K562 (cell line): ENCODE results near the gene TLN1. TPM values are rescaled to one million over a fixed set of nuclear protein-coding genes. Genes with fewer than 3 reads are reported as not detected.
A peak's percentile ranks its signal among the peaks of the same experiment; 100 is the strongest.

ENCODE experiments used
- ARID2 ChIP-seq: fragments of 450-650 bp; IDR thresholded peaks from 2 replicates; pipeline ENCODE4 v1.6.1; 2017; ENCODE audit warnings: antibody characterized with exemption, mild to moderate bottlenecking
- ATF6 ChIP-seq: sonication (generic); formaldehyde crosslinking; IDR thresholded peaks from 2 replicates; pipeline ENCODE4 v1.4.0; 2020; ENCODE audit warnings: mild to moderate bottlenecking, missing genetic modification reagents
- BHLHE40 ChIP-seq: IDR thresholded peaks from 2 replicates; pipeline ENCODE4 v1.6.1; 2011; ENCODE audit warnings: low read length, improper control_type of control experiment
- CBFB ChIP-seq: sonication (generic); formaldehyde crosslinking; IDR thresholded peaks from 2 replicates; pipeline ENCODE4 v1.4.0; 2020; ENCODE audit warnings: mild to moderate bottlenecking, missing genetic modification reagents
- DNMT1 ChIP-seq: fragments of 450-650 bp; IDR thresholded peaks from 2 replicates; pipeline ENCODE4 v1.6.1; 2016; ENCODE audit warnings: antibody characterized with exemption, mild to moderate bottlenecking
- ELF1 ChIP-seq: fragments of 200-800 bp; sonication (Bioruptor generic); IDR thresholded peaks from 2 replicates; pipeline ENCODE4 v1.6.1; 2016; ENCODE audit warnings: missing genetic modification characterization, missing compliant biosample characterization
- ELF4 ChIP-seq: fragments of 450-650 bp; formaldehyde crosslinking; IDR thresholded peaks from 2 replicates; pipeline ENCODE4 v1.4.0; 2022; ENCODE audit warnings: missing genetic modification characterization
- ELK1 ChIP-seq: sonication (generic); formaldehyde crosslinking; IDR thresholded peaks from 2 replicates; pipeline ENCODE4 v1.8.1; 2022; ENCODE audit warnings: missing genetic modification reagents
- ETV1 ChIP-seq: fragments of 450-650 bp; conservative IDR thresholded peaks from 2 replicates; pipeline ENCODE4 v1.6.1; 2016; ENCODE audit warnings: missing genetic modification characterization, control low read depth, low read depth, missing compliant biosample characterization
- HMGN3 ChIP-seq: IDR thresholded peaks from 2 replicates; pipeline ENCODE4 v1.6.1; 2011; ENCODE audit warnings: borderline replicate concordance, low read depth, mild to moderate bottlenecking, mixed read lengths, low read length; ENCODE audit not compliant: insufficient read length; ENCODE audit errors: extremely low read depth
- HNRNPLL ChIP-seq: fragments of 200-400 bp; formaldehyde crosslinking; IDR thresholded peaks from 2 replicates; pipeline ENCODE4 v1.6.1; 2017; ENCODE audit warnings: low read length, low read depth, mild to moderate bottlenecking; ENCODE audit not compliant: poor library complexity, severe bottlenecking
- JUN ChIP-seq, 2 experiments: sonication (generic) in 1 of 2; formaldehyde crosslinking in 1 of 2; IDR thresholded peaks; 2 replicates each; pipeline versions ENCODE4 v1.6.1 to v1.8.0; 2012 to 2022; ENCODE audit warnings: borderline replicate concordance in 2 of 2, mild to moderate bottlenecking in 2 of 2, improper control_type of control experiment in 1 of 2, low read depth in 1 of 2, low read length in 1 of 2, missing genetic modification reagents in 1 of 2
- KLF6 ChIP-seq: fragments of 250-450 bp; sonication (Bioruptor Pico); IDR thresholded peaks from 2 replicates; pipeline ENCODE4 v1.4.0; 2020; ENCODE audit warnings: mild to moderate bottlenecking, moderate library complexity, borderline replicate concordance
- MTA1 ChIP-seq: fragments of 450-650 bp; IDR thresholded peaks from 2 replicates; pipeline ENCODE4 v1.6.1; 2017; ENCODE audit warnings: borderline replicate concordance
- NCOA6 ChIP-seq: fragments of 450-650 bp; IDR thresholded peaks from 2 replicates; pipeline ENCODE4 v1.6.1; 2017; ENCODE audit warnings: mild to moderate bottlenecking
- SLC30A9 ChIP-seq: fragments of 250-450 bp; sonication (Bioruptor Pico); IDR thresholded peaks from 2 replicates; pipeline ENCODE4 v1.8.0; 2022; ENCODE audit warnings: mild to moderate bottlenecking, moderate library complexity
- SMAD4 ChIP-seq: fragments of 250-450 bp; sonication (Bioruptor Pico); conservative IDR thresholded peaks from 2 replicates; pipeline ENCODE4 v1.8.0; 2021; ENCODE audit warnings: inconsistent platforms, mild to moderate bottlenecking, moderate library complexity
- SMC3 ChIP-seq: conservative IDR thresholded peaks from 2 replicates; pipeline ENCODE4 v1.6.1; 2011; ENCODE audit warnings: low read depth, low read length, improper control_type of control experiment; ENCODE audit not compliant: insufficient read depth
- SOX6 ChIP-seq: fragments of 450-650 bp; IDR thresholded peaks from 2 replicates; pipeline ENCODE4 v1.6.1; 2014; ENCODE audit warnings: mild to moderate bottlenecking
- TRIM24 ChIP-seq, 2 experiments: fragments of 450-650 bp; IDR thresholded peaks; 2 replicates each; pipeline ENCODE4 v1.6.1; 2016
- polyA plus RNA-seq, 8 experiments: library from polyadenylated mRNA; depleted of rRNA in 4 of 8; stranded (reverse) in 5 of 8; unstranded in 3 of 8; fragments of >200 nt; fragmentation: Nextera tagmentation in 2 of 8; fragmentation: Illumina TruSeq in 1 of 8; extraction: Ambion mirVana in 2 of 8; extraction: Trizol in 1 of 8; gene quantifications; 2 replicates each; pipeline versions ENCODE4 v1.2.1 to v1.2.3, GENCODE V29; 2011 to 2014; ENCODE audit warnings: inconsistent platforms in 1 of 8, missing spikeins in 1 of 8
- total RNA-seq, 7 experiments: library from RNA; depleted of rRNA in 6 of 7; stranded (reverse); fragments of >200 nt in 6 of 7; fragmentation: Illumina TruSeq in 2 of 7; extraction: Trizol in 2 of 7; gene quantifications; 2 replicates each; pipeline versions ENCODE4 v1.2.1 to v1.2.3, GENCODE V29; 2011 to 2021; ENCODE audit warnings: low replicate concordance in 1 of 7
- TF ChIP-seq, protein P1 (sequence below), 2 experiments: fragments of 450-650 bp; IDR thresholded peaks; 2 replicates each; pipeline ENCODE4 v1.6.1; 2016
- TF ChIP-seq, protein P2 (sequence below): fragments of 450-650 bp; IDR thresholded peaks from 2 replicates; pipeline ENCODE4 v1.6.1; 2016; ENCODE audit warnings: low read depth, mild to moderate bottlenecking, moderate library complexity

The TLN1 gene
- total and polyA plus RNA-seq, 9 of the 15 experiments (the other 6 are each of a cell fraction or from before 2014, with no cell fraction given): 3.6 to 240 (median 54.8) TPM

DNA sequence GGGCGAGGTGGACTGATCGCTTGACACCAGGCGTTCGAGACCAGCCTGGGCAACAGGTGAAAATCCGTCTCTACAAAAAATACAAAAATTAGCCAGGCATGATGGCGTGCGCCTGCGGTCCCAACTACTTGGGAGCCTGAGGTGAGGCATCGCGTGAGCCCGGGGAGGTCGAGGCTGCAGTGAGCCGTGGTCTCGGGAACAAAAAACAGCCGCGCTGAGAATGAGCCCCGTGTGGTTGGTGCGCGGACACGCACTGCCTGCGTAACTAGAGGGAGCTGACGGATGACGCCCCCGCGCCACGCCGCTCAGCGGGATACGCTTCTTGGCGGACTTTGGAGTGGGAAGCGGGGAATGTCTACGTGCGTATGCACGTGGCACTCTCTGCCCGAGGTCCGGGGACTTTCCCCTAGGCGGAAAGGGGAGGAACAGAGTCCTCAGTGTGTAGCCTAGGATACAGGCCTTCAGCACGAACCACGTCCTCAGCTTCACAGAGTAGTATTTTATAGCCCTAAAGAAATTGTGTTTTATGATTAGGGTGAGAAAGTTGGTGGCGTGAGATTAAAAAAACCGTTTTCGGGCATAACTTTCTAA is 74.4 kb downstream of the TLN1 start, which contains the start of gene RMRP (continued):
- no peak for TF ChIP-seq DNMT1
- TF ChIP-seq SMC3: 0 out of 2 replicates have a peak, but pooled peaks have one; percentile 2
- no peak for TF ChIP-seq ELF4 (CRISPR knock-in tag)
- peak; percentile 56; the same call in 1 of the 2 replicates for TF ChIP-seq ETV1 (tag)
- TF ChIP-seq HNRNPLL: peak; percentile 95
- peak; percentile 96 for TF ChIP-seq BHLHE40
- peak; percentile 87 for TF ChIP-seq MTA1
- TF ChIP-seq SLC30A9 (CRISPR knock-in tag): no peak
- 0 out of 2 replicates have a peak, but pooled peaks have one; percentile 17 for TF ChIP-seq SMAD4
- no peak for TF ChIP-seq ARID2
- TF ChIP-seq, protein P1, sequence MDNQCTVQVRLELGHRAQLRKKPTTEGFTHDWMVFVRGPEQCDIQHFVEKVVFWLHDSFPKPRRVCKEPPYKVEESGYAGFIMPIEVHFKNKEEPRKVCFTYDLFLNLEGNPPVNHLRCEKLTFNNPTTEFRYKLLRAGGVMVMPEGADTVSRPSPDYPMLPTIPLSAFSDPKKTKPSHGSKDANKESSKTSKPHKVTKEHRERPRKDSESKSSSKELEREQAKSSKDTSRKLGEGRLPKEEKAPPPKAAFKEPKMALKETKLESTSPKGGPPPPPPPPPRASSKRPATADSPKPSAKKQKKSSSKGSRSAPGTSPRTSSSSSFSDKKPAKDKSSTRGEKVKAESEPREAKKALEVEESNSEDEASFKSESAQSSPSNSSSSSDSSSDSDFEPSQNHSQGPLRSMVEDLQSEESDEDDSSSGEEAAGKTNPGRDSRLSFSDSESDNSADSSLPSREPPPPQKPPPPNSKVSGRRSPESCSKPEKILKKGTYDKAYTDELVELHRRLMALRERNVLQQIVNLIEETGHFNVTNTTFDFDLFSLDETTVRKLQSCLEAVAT (IDR thresholded peaks at IDR 0.05): 0 out of 4 replicates have a peak, but pooled peaks of 1 of the 2 experiments have one; percentile 31
- no peak for TF ChIP-seq NCOA6
- TF ChIP-seq ATF6: peak; percentile 82; the same call in 1 of the 2 replicates
- TF ChIP-seq JUN (IDR thresholded peaks at IDR 0.05; ENCODE audit: borderline replicate concordance, low read depth, low read length): peak; percentile 34; the same call in 1 of the 2 replicates
- no peak for TF ChIP-seq JUN (CRISPR knock-in tag; IDR thresholded peaks at IDR 0.05; ENCODE audit: borderline replicate concordance)
- TF ChIP-seq ELF1 (tag): no peak; the same call in 1 of the 2 replicates
- peak; percentile 57 for TF ChIP-seq HMGN3
- peak in 1 of 2 experiments; percentile 54; a peak in 2 of 4 replicates for TF ChIP-seq TRIM24 (IDR thresholded peaks at IDR 0.05)
- TF ChIP-seq SOX6: peak; percentile 69
- TF ChIP-seq ELK1 (CRISPR knock-in tag): no peak
- TF ChIP-seq, protein P2, sequence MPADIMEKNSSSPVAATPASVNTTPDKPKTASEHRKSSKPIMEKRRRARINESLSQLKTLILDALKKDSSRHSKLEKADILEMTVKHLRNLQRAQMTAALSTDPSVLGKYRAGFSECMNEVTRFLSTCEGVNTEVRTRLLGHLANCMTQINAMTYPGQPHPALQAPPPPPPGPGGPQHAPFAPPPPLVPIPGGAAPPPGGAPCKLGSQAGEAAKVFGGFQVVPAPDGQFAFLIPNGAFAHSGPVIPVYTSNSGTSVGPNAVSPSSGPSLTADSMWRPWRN: 0 out of 2 replicates have a peak, but pooled peaks have one; percentile 16
- TF ChIP-seq KLF6: no peak
- TF ChIP-seq CBFB (CRISPR knock-in tag): 0 out of 2 replicates have a peak, but pooled peaks have one; percentile 72
